ENCODE data around the gene HOXD11. TPM values are rescaled to one million over a fixed set of nuclear protein-coding genes. Genes with fewer than 3 reads are reported as not detected.

HOXD11 gene
- total and polyA plus RNA-seq, 2 experiments from 2014 or later = not detected

DNA sequence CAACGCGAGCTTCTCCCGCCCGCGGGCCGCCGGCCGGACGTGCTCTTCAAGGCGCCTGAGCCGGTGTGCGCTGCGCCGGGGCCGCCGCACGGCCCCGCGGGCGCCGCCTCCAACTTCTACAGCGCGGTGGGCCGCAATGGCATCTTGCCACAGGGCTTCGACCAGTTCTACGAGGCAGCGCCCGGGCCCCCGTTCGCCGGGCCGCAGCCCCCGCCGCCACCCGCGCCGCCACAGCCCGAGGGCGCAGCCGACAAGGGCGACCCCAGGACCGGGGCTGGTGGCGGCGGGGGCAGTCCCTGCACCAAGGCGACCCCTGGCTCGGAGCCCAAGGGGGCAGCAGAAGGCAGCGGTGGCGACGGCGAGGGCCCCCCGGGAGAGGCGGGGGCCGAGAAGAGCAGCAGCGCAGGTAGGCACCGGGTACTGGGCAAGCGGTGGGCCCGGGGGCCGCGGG, 676 bp downstream of the HOXD11 start:
- peaks cover 41% of the 10 kb centered on the region for H3K4me1 ChIP-seq (ENCODE audit: insufficient read depth)
- peaks cover 37% of the 10 kb centered on the region for H3F3A ChIP-seq (replicated peaks; ENCODE audit: low read depth)
- H3K27ac Mint-ChIP-seq = no peak overlapping the region
- no peaks in the 10 kb centered on the region for H3K36me3 ChIP-seq (ENCODE audit: insufficient read depth)
- peaks cover 94% of the 10 kb centered on the region for H3K27me3 Mint-ChIP-seq (ENCODE audit: insufficient read depth, low read depth, poor library complexity)
- no peak for TF ChIP-seq NANOG (IDR thresholded peaks at IDR 0.05; ENCODE audit: borderline replicate concordance)
- no peak for TF ChIP-seq CREB1 (CRISPR knock-in tag; IDR thresholded peaks at IDR 0.05; ENCODE audit: low read depth)
- TF ChIP-seq EZH2phosphoT487 (IDR thresholded peaks at IDR 0.05; ENCODE audit: unreplicated experiment) = peak; percentile 55
- TF ChIP-seq EZH2 (IDR thresholded peaks at IDR 0.05; ENCODE audit: low read depth, unreplicated experiment) = peak; percentile 52
- H3K9me2 ChIP-seq (ENCODE audit: insufficient read depth) = no peaks in the 10 kb centered on the region
- H3K36me3 Mint-ChIP-seq (ENCODE audit: low read depth) = no peaks in the 10 kb centered on the region; the same call in 2 of the 3 replicates
- 0 out of 2 replicates have a peak overlapping the region, but pooled peaks have one; percentile 28 for H3K4me3 ChIP-seq
- DNase-seq (ENCODE audit: low spot score) (no peak), ATAC-seq (no peak)
- H3K4me1 Mint-ChIP-seq = peaks cover 32% of the 10 kb centered on the region
- no peaks in the 10 kb centered on the region for H3K79me2 ChIP-seq (replicated peaks; ENCODE audit: insufficient read depth)
- H3K4me2 ChIP-seq = no peak overlapping the region; the same call in 1 of the 2 replicates
- H3K27me3 ChIP-seq (ENCODE audit: insufficient read depth) = peaks cover 99% of the 10 kb centered on the region
- no peak overlapping the region for H3K4me3 Mint-ChIP-seq
- H4K20me1 ChIP-seq (replicated peaks; ENCODE audit: insufficient read depth) = peaks cover 31% of the 10 kb centered on the region
- H2AFZ ChIP-seq = no peak overlapping the region
- H3K9me3 Mint-ChIP-seq = peaks cover 5% of the 10 kb centered on the region
- no peak overlapping the region for H3K27ac ChIP-seq (ENCODE audit: low read depth)

GRCh38 chr2:176109192-176109901, 2.3 kb downstream of the HOXD11 start:
- Histone ChIP-seq H3K4me1 (ENCODE audit: insufficient read depth) (peaks cover 37% of the 10 kb centered on the region), H3K4me2 (no peak overlapping the region), H3K27ac (ENCODE audit: low read depth) (no peak overlapping the region), H3K9me2 (ENCODE audit: insufficient read depth) (no peaks in the 10 kb centered on the region), H4K20me1 (replicated peaks; ENCODE audit: insufficient read depth) (peaks cover 31% of the 10 kb centered on the region), H3K79me2 (replicated peaks; ENCODE audit: insufficient read depth) (no peaks in the 10 kb centered on the region), H3F3A (replicated peaks; ENCODE audit: low read depth) (peaks cover 42% of the 10 kb centered on the region), H3K4me3 (0 out of 2 replicates have a peak overlapping the region, but pooled peaks have one; percentile 20), H3K27me3 (ENCODE audit: insufficient read depth) (peaks cover 99% of the 10 kb centered on the region), H2AFZ (no peak overlapping the region), H3K36me3 (ENCODE audit: insufficient read depth) (no peaks in the 10 kb centered on the region)
- ATAC-seq = no peak
- H3K9me3 Mint-ChIP-seq = peaks cover 5% of the 10 kb centered on the region
- no peak for DNase-seq (ENCODE audit: low spot score)
- no peak overlapping the region; the same call in 2 of the 3 replicates for H3K4me3 Mint-ChIP-seq
- peaks cover 23% of the 10 kb centered on the region for H3K4me1 Mint-ChIP-seq
- peaks cover 94% of the 10 kb centered on the region for H3K27me3 Mint-ChIP-seq (ENCODE audit: insufficient read depth, low read depth, poor library complexity)
- no peak overlapping the region for H3K27ac Mint-ChIP-seq
- no peaks in the 10 kb centered on the region; the same call in 2 of the 3 replicates for H3K36me3 Mint-ChIP-seq (ENCODE audit: low read depth)
- TF ChIP-seq, protein P1, sequence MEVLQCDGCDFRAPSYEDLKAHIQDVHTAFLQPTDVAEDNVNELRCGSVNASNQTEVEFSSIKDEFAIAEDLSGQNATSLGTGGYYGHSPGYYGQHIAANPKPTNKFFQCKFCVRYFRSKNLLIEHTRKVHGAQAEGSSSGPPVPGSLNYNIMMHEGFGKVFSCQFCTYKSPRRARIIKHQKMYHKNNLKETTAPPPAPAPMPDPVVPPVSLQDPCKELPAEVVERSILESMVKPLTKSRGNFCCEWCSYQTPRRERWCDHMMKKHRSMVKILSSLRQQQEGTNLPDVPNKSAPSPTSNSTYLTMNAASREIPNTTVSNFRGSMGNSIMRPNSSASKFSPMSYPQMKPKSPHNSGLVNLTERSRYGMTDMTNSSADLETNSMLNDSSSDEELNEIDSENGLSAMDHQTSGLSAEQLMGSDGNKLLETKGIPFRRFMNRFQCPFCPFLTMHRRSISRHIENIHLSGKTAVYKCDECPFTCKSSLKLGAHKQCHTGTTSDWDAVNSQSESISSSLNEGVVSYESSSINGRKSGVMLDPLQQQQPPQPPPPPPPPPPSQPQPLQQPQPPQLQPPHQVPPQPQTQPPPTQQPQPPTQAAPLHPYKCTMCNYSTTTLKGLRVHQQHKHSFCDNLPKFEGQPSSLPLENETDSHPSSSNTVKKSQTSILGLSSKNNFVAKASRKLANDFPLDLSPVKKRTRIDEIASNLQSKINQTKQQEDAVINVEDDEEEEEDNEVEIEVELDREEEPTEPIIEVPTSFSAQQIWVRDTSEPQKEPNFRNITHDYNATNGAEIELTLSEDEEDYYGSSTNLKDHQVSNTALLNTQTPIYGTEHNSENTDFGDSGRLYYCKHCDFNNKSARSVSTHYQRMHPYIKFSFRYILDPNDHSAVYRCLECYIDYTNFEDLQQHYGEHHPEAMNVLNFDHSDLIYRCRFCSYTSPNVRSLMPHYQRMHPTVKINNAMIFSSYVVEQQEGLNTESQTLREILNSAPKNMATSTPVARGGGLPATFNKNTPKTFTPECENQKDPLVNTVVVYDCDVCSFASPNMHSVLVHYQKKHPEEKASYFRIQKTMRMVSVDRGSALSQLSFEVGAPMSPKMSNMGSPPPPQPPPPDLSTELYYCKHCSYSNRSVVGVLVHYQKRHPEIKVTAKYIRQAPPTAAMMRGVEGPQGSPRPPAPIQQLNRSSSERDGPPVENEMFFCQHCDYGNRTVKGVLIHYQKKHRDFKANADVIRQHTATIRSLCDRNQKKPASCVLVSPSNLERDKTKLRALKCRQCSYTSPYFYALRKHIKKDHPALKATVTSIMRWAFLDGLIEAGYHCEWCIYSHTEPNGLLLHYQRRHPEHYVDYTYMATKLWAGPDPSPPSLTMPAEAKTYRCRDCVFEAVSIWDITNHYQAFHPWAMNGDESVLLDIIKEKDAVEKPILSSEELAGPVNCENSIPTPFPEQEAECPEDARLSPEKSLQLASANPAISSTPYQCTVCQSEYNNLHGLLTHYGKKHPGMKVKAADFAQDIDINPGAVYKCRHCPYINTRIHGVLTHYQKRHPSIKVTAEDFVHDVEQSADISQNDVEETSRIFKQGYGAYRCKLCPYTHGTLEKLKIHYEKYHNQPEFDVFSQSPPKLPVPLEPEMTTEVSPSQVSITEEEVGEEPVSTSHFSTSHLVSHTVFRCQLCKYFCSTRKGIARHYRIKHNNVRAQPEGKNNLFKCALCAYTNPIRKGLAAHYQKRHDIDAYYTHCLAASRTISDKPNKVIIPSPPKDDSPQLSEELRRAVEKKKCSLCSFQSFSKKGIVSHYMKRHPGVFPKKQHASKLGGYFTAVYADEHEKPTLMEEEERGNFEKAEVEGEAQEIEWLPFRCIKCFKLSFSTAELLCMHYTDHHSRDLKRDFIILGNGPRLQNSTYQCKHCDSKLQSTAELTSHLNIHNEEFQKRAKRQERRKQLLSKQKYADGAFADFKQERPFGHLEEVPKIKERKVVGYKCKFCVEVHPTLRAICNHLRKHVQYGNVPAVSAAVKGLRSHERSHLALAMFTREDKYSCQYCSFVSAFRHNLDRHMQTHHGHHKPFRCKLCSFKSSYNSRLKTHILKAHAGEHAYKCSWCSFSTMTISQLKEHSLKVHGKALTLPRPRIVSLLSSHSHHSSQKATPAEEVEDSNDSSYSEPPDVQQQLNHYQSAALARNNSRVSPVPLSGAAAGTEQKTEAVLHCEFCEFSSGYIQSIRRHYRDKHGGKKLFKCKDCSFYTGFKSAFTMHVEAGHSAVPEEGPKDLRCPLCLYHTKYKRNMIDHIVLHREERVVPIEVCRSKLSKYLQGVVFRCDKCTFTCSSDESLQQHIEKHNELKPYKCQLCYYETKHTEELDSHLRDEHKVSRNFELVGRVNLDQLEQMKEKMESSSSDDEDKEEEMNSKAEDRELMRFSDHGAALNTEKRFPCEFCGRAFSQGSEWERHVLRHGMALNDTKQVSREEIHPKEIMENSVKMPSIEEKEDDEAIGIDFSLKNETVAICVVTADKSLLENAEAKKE (CRISPR knock-in tag; IDR thresholded peaks at IDR 0.05) = no peak
- TF ChIP-seq STAT1 (IDR thresholded peaks at IDR 0.05; ENCODE audit: unreplicated experiment) (no peak), EZH2 (IDR thresholded peaks at IDR 0.05; ENCODE audit: low read depth, unreplicated experiment) (peak; percentile 97), ZNF331 (CRISPR knock-in tag; IDR thresholded peaks at IDR 0.05; ENCODE audit: low read depth) (no peak), CREB1 (CRISPR knock-in tag; IDR thresholded peaks at IDR 0.05; ENCODE audit: low read depth) (no peak), NANOG (IDR thresholded peaks at IDR 0.05; ENCODE audit: borderline replicate concordance) (no peak), POLR2AphosphoS5 (IDR thresholded peaks at IDR 0.05; ENCODE audit: low read depth) (no peak), JUNB (IDR thresholded peaks at IDR 0.05; ENCODE audit: unreplicated experiment) (no peak), REST (IDR thresholded peaks at IDR 0.05; ENCODE audit: unreplicated experiment) (no peak)
